Measurements from ENCODE around the gene SEC61B.

The SEC61B gene

DNA sequence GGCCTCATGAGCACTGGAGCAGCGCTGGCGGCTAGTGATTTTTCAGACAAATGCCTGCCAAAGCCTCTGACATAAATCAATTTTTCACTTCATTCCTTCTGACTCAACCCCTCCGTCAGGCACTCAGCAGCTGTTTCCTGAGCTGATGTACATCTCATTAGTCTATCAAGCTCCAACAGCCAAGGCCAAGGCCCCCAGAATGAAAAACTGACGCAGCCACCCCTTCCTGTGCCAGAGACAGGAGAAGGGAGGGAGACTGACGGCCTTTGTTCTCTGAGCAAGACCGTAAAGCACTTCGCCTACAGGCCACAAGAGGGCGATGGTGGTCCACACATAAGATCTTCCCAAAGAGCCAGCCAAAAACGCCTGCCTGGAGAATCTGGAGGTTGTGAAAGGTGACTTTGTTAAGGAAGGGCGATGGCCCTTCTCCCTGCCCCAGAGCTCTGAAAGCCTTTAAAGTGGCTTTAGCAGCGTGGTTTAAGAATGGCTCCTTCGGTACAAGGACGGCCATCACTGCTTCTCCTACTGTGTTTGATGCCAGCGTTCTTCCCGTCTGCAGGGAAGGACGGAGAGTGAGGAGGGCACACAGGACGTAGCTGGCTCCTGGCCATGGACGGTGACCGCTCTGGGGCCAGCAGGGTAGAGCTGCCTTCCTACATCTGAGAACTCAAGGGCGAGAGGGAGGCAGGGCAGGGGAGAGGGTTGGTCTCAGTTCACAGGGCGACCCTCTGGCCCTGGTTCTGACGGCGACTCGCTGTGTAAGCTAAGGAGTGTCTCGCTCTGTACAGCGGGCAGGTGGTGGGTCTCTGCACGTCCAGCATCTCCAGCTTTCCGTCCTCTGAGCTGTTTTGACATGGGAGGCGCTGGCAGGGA lies 37.4 kb upstream of the SEC61B start:
- TF ChIP-seq, protein P1, sequence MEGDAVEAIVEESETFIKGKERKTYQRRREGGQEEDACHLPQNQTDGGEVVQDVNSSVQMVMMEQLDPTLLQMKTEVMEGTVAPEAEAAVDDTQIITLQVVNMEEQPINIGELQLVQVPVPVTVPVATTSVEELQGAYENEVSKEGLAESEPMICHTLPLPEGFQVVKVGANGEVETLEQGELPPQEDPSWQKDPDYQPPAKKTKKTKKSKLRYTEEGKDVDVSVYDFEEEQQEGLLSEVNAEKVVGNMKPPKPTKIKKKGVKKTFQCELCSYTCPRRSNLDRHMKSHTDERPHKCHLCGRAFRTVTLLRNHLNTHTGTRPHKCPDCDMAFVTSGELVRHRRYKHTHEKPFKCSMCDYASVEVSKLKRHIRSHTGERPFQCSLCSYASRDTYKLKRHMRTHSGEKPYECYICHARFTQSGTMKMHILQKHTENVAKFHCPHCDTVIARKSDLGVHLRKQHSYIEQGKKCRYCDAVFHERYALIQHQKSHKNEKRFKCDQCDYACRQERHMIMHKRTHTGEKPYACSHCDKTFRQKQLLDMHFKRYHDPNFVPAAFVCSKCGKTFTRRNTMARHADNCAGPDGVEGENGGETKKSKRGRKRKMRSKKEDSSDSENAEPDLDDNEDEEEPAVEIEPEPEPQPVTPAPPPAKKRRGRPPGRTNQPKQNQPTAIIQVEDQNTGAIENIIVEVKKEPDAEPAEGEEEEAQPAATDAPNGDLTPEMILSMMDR (IDR thresholded peaks at IDR 0.05; ENCODE audit: insufficient read depth, low read length) = peak; percentile 94
- no peak for TF ChIP-seq SPI1 (IDR thresholded peaks at IDR 0.05; ENCODE audit: borderline replicate concordance, low read depth)
- no peak overlapping the region for H3K4me3 ChIP-seq (replicated peaks; ENCODE audit: insufficient read depth, low read length)
- H3K27ac ChIP-seq (replicated peaks) = no peak overlapping the region
- no peaks in the 10 kb centered on the region for H3K27me3 ChIP-seq (ENCODE audit: insufficient read depth, poor library complexity, severe bottlenecking)
- DNase-seq (ENCODE audit: low read depth in 1 of 2, low spot score in 1 of 2) = peak; percentile 64 to 72

DNA sequence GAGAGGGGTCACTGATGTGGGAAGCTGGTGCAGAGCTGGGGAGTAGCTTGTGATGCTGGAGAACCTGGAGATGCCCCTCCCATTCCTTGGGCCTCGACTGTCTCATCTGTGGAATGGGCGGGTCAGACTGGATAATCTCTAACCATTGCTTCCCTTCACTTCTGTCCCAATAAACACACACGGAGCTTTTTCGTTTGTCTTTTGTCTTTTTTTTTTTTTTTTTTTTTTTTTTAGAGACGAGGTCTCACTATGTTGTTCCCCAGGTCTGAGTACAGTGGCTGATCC lies 36.8 kb upstream of the SEC61B start:
- TF ChIP-seq GABPA (IDR thresholded peaks at IDR 0.05; ENCODE audit: low read depth) (no peak), POLR2AphosphoS5 (IDR thresholded peaks at IDR 0.05; ENCODE audit: low read depth) (no peak), SPI1 (IDR thresholded peaks at IDR 0.05; ENCODE audit: borderline replicate concordance, low read depth) (no peak)
- TF ChIP-seq, protein P1 (IDR thresholded peaks at IDR 0.05; ENCODE audit: insufficient read depth, low read length) = no peak
- TF ChIP-seq, protein P2, sequence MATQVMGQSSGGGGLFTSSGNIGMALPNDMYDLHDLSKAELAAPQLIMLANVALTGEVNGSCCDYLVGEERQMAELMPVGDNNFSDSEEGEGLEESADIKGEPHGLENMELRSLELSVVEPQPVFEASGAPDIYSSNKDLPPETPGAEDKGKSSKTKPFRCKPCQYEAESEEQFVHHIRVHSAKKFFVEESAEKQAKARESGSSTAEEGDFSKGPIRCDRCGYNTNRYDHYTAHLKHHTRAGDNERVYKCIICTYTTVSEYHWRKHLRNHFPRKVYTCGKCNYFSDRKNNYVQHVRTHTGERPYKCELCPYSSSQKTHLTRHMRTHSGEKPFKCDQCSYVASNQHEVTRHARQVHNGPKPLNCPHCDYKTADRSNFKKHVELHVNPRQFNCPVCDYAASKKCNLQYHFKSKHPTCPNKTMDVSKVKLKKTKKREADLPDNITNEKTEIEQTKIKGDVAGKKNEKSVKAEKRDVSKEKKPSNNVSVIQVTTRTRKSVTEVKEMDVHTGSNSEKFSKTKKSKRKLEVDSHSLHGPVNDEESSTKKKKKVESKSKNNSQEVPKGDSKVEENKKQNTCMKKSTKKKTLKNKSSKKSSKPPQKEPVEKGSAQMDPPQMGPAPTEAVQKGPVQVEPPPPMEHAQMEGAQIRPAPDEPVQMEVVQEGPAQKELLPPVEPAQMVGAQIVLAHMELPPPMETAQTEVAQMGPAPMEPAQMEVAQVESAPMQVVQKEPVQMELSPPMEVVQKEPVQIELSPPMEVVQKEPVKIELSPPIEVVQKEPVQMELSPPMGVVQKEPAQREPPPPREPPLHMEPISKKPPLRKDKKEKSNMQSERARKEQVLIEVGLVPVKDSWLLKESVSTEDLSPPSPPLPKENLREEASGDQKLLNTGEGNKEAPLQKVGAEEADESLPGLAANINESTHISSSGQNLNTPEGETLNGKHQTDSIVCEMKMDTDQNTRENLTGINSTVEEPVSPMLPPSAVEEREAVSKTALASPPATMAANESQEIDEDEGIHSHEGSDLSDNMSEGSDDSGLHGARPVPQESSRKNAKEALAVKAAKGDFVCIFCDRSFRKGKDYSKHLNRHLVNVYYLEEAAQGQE (IDR thresholded peaks at IDR 0.05; ENCODE audit: insufficient replicate concordance, low read depth) = no peak
- Histone ChIP-seq H3K4me3 (replicated peaks; ENCODE audit: insufficient read depth, low read length) (no peak overlapping the region), H3K27me3 (ENCODE audit: insufficient read depth, poor library complexity, severe bottlenecking) (no peaks in the 10 kb centered on the region), H3K27ac (replicated peaks) (no peak overlapping the region)
- no peak for DNase-seq (ENCODE audit: low read depth in 1 of 2, low spot score in 1 of 2)

DNA sequence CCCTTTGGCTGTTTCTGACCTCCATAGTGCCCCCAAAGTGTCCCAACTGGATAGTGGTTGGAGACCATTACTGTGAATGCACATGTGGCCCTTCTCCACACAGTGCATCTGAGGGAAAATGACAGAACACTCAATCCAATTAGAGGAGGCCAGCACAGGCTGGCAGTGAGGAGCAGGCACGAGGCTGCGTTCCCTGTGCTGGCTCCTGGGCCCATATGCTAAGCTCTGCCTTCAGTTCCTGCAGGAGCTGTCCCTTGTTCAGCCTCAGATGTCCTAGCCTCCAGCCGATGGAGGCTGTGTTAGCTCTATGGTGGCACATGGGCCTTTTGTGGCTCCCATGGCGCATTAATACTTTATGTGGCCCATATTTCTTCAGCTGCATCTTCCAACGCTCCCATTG lies 36.1 kb upstream of the SEC61B start:
- TF ChIP-seq GABPA (IDR thresholded peaks at IDR 0.05; ENCODE audit: low read depth) = no peak
- TF ChIP-seq, protein P1 (IDR thresholded peaks at IDR 0.05; ENCODE audit: insufficient read depth, low read length) = no peak
- TF ChIP-seq SPI1 (IDR thresholded peaks at IDR 0.05; ENCODE audit: borderline replicate concordance, low read depth) = no peak
- TF ChIP-seq, protein P2 (IDR thresholded peaks at IDR 0.05; ENCODE audit: insufficient replicate concordance, low read depth) = no peak
- no peak for TF ChIP-seq POLR2AphosphoS5 (IDR thresholded peaks at IDR 0.05; ENCODE audit: low read depth)
- Histone ChIP-seq H3K27me3 (ENCODE audit: insufficient read depth, poor library complexity, severe bottlenecking) (no peaks in the 10 kb centered on the region), H3K27ac (replicated peaks) (no peak overlapping the region), H3K4me3 (replicated peaks; ENCODE audit: insufficient read depth, low read length) (no peak overlapping the region)
- no peak for DNase-seq (ENCODE audit: low read depth in 1 of 2, low spot score in 1 of 2)

DNA sequence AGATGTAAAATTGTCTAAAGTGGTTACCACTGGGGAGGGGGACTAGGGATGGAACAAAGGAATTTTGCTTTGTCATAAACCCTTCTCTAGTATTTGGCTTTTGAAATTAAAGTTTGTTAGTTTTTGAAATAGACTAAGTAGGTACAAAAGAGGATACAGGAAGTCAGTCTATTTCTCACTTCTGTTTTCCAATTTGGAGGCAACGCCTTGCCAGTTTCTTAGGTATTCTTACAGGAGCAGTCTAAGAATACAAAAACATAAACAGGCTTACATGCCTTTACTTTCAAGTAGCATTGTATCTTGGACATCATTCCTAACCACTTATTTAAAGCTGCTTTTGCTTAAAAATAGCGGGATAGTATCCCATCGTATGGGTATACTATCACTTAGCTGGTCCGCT lies 34.8 kb upstream of the SEC61B start:
- H3K27ac ChIP-seq (replicated peaks) = no peak overlapping the region
- DNase-seq (ENCODE audit: low read depth in 1 of 2, low spot score in 1 of 2) = no peak
- H3K27me3 ChIP-seq (ENCODE audit: insufficient read depth, poor library complexity, severe bottlenecking) = no peaks in the 10 kb centered on the region
- TF ChIP-seq, protein P1 (IDR thresholded peaks at IDR 0.05; ENCODE audit: insufficient read depth, low read length) = no peak
- TF ChIP-seq SPI1 (IDR thresholded peaks at IDR 0.05; ENCODE audit: borderline replicate concordance, low read depth) = peak; percentile 32; the same call in 1 of the 2 replicates
- no peak overlapping the region for H3K4me3 ChIP-seq (replicated peaks; ENCODE audit: insufficient read depth, low read length)
